Sigmoid colon (tissue), 4 donors: ENCODE data around the gene SLC30A4.

Source experiments
- POLR2AphosphoS5 ChIP-seq, 4 donors: sonication (generic); formaldehyde crosslinking; IDR thresholded peaks; one replicate each; pipeline ENCODE4 v1.6.1; 2017; ENCODE audit warnings: antibody characterized with exemption in 4 of 4
- TF ChIP-seq, protein P1 (sequence below), 4 experiments: fragments of 450-650 bp in 3 of 4; fragments of 200-600 bp in 1 of 4; IDR thresholded peaks; one replicate each; pipeline ENCODE4 v1.5.1; 2016 to 2019; ENCODE audit warnings: antibody characterized with exemption in 4 of 4, mild to moderate bottlenecking in 3 of 4, moderate library complexity in 2 of 4

DNA sequence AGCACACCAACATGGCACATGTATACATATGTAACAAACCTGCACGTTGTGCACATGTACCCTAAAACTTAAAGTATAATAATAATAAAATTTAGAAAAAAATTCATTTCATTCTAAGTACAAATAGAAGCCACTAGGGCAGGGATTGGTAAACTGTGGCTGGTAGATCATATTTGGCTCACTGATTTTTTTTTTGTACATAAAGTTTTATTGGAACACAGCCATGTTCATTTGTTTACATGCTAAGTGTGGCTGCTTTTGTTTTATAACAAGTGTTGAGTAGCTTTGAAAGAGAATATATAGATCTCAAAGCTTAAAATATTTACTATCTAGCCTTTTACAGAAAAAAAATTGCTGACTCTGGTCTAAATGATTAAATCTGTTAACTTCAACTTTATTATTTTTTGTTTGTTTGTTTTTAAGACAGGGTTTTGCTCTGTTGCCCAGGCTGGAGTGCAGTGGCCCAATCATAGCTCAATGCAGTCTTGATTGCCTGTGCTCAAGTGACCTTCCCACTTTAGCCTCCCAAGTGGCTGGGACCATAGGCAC lies 32.8 kb downstream of the SLC30A4 start:
- TF ChIP-seq, protein P1, sequence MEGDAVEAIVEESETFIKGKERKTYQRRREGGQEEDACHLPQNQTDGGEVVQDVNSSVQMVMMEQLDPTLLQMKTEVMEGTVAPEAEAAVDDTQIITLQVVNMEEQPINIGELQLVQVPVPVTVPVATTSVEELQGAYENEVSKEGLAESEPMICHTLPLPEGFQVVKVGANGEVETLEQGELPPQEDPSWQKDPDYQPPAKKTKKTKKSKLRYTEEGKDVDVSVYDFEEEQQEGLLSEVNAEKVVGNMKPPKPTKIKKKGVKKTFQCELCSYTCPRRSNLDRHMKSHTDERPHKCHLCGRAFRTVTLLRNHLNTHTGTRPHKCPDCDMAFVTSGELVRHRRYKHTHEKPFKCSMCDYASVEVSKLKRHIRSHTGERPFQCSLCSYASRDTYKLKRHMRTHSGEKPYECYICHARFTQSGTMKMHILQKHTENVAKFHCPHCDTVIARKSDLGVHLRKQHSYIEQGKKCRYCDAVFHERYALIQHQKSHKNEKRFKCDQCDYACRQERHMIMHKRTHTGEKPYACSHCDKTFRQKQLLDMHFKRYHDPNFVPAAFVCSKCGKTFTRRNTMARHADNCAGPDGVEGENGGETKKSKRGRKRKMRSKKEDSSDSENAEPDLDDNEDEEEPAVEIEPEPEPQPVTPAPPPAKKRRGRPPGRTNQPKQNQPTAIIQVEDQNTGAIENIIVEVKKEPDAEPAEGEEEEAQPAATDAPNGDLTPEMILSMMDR (IDR thresholded peaks at IDR 0.05) = no peak
- no peak for TF ChIP-seq POLR2AphosphoS5 (IDR thresholded peaks at IDR 0.05)
